GM18858 (cell line): ENCODE data around the gene ADH6.
"Not testable (repeated sequence)": the region's sequence is repeated elsewhere in the genome, so short reads cannot be mapped to it uniquely, and the experiment has no call there.

ENCODE experiments used
- ATAC-seq: cut with Tn5 transposase; IDR thresholded peaks from one replicate; pipeline ENCODE4 v1.9.1; 2021; ENCODE audit not compliant: unreplicated experiment

The ADH6 gene

GRCh38 chr4:99219072-99219471 lies at the start of gene ADH6:
ADH6 (minus strand) TSS chr4:99219246; CDS start chr4:99219152, 94 bp downstream.
- ATAC-seq, result no peak

DNA sequence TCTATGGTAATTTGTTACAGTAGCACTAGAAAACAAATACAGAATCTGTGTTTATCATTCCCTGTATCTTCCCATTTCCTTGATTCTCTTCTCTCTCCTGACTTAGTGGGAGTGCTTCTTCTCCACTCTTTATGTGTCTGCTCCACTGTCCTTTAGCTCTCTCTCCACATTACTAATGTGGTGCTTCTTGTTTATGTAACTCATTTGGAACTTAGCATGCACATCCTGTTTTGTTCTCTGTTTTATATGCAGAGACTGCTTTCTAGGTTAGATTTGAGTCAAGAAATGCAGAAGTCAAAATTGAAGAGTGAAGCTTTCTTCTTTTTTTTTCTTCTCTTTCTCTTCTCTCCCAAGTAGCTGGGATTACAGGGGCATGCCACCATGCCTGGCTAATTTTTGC lies 45.9 kb upstream of the ADH6 start:
- no peak for ATAC-seq

DNA sequence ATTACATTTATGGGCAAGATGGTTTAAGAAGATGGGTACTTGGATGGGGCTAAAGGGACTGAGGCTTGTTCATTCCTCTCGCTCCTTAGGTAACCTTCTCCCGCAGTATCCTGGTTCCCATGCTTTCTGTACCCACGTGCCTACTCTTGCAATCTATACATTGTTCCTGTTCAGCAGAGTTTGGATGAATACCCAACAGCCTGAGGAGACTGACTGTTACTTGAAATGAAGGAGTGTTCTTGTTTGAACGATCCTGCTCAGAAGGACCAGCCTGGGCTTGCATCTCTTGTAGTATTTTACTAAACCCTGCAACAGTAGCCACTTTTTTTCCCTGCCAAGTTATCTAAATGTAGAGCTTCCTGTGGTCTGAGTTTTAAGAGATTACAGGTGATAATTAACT lies 33.7 kb upstream of the ADH6 start:
- ATAC-seq, result no peak

DNA sequence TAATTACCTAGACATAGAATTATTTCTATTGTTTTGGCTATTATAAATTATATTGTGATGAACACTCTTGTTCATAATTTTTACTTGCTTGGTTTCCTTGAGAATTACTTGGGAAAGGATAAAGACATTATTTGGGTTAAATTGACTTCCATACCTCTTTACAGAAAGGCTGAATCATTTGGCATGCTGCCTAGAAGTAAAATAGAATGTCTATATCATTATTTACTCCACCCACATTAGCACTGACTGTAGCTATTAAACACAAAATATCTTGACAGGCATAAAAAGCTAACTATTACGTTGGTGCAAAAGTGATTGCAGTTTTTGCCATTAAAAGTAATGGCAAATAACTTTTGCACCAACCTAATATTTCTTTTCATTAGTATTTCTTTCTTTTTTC lies 29.7 kb upstream of the ADH6 start:
- ATAC-seq, result no peak

DNA sequence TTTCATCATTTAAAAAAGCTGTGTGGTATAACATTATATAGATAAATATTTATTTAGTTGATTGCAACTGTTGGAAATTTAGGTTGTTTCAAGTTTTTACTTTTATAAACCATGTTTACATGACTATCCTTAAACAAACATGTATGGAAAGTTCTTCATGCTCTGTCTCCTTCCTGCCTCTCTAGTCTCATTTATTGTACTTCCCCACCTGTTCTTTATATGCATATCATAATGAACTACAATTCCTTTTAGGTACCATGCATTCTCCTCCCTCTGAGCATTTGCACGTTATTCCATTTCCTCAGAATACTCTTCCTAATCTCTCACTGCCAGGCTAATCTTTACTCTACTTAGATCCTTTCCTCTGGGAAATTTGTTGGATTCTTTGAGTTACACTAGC lies 16.9 kb upstream of the ADH6 start:
- ATAC-seq, result no peak

DNA sequence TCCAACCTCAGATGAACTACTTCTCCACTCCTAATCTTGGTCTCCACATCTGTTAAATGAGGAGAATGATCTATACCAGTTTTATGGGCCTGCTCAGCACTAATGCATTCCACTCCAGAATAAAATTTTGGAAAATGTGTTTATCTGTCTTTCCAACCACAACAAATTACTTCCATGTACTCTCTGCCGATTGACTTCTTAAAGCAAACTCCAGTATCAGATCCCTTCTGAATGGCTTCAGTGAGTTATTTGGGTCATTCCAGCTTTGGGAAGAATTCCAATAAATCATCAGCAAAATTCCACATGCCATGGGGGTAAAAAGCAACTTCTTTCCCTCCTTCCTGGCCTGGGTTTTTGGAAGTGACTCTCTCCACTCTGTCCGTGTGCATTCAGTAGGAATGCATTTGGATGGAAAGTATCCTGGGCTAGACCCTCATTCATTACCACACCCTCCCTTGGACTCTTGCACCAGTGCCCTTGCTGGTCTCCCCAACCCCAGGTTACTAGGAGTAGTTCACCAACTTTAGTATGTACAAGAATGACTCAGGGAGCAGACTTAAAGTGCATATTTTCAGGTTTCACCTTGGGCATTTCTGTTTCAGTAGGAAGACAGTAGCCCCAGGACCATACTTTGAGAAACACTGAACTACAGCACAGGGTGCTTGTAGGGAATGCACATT lies 15.4 kb upstream of the ADH6 start:
- no peak for ATAC-seq

GRCh38 chr4:99233397-99233796 lies 14.4 kb upstream of the ADH6 start:
- not testable (repeated sequence) for ATAC-seq

DNA sequence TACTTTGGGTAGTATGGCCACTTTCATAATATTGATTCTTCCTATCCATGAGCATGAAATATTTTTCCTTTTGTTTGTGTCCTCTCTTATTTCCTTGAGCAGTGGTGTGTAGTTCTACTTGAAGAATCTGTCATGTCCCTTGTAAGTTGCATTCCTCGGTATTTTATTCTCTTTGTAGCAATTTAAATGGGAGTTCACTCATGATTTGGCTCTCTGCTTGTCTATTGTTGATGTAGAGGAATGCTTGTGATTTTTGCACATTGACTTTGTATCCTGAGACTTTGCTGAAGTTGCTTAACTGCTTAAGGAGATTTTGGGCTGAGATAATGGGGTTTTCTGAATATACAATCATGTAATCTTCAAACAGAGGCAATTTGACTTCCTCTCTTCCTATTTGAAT lies 9.7 kb upstream of the ADH6 start:
- ATAC-seq, result not testable (repeated sequence)

GRCh38 chr4:99227646-99228045 lies 8.6 kb upstream of the ADH6 start:
- ATAC-seq, result not testable (repeated sequence)

- no peak for ATAC-seq
Observed at GRCh38 chr4:99221980-99222379, 2.9 kb upstream of the ADH6 start.

GRCh38 chr4:99219479-99219878 lies 433 bp upstream of the ADH6 start:
- ATAC-seq, result peak; percentile 72

- ATAC-seq, result no peak
Observed at GRCh38 chr4:99215521-99215920, 3.5 kb downstream of the ADH6 start.

GRCh38 chr4:99210789-99211188 lies 8.3 kb downstream of the ADH6 start:
- no peak for ATAC-seq

- no peak for ATAC-seq
Observed at GRCh38 chr4:99209671-99210070, 9.4 kb downstream of the ADH6 start.

DNA sequence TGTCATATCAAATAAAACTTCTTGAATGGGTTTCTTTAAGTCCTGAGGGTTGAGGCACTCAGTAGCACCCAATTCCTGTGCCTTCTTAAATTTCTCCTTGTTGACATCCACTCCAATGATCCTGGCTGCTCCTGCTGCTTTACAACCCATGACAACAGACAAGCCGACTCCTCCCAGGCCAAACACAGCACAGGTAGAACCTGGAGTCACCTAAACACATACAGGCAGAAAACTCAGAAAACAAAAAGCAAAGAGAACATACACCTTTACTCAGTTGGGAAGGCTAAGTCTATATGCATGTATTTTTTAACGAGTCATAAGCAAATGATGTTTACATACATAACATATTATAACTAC lies 10.3 kb downstream of the ADH6 start:
- no peak for ATAC-seq

GRCh38 chr4:99207911-99208718 lies 10.9 kb downstream of the ADH6 start:
- no peak for ATAC-seq

- no peak for ATAC-seq
Observed at GRCh38 chr4:99207069-99207743, 11.8 kb downstream of the ADH6 start.

- no peak for ATAC-seq
Observed at GRCh38 chr4:99205153-99205979, 13.7 kb downstream of the ADH6 start.

GRCh38 chr4:99202536-99202935 lies 16.5 kb downstream of the ADH6 start:
- no peak for ATAC-seq

DNA sequence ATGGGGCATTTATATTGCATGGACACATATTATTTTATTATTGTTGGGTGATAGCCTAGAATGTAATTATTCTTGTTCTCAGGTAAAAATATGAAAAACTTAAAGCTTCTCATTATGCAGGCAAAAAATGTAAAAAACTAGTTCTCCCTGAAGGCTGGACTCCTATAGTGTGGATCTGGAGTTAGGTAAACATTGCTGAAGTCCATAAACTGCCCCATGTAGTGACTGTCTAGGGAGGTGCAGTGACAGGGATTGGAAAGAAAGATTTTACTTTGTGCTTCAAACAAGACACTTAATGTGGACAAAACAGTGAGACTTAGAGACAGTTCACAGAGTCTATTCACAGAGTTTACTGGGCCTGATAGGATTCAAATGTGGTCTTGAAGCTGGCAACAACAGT lies 17.0 kb downstream of the ADH6 start:
- no peak for ATAC-seq

DNA sequence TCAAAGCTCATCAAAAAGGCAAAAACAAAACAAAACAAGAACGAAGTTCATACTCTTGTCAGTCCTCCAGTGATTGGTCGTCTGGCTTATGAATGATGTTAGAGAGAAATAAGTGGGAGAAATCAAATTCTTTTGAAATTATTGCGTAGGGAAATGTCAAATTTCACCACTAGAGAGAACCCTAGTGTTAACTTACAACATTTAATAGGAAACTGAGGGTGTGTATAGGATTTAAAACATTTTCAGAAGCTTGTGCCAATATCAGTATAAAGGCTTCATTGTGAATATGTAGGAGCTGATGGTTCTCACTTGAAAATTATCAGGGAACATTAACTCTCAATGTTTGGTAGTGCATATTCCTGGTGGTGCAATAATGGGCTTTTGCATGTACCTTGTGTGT lies 17.4 kb downstream of the ADH6 start:
- ATAC-seq, result no peak
